Activated B cell treated with CpG ODN at 0.5 μM for 24 hours (primary cell): ENCODE data around the gene TTC17. TPM values are rescaled to one million over a fixed set of nuclear protein-coding genes. Genes with fewer than 3 reads are reported as not detected.

ENCODE experiments used
- ATAC-seq: fragments of 200-7000 bp; cut with Tn5 transposase; one replicate; pipeline ENCODE4 v1.10.0; 2021; ENCODE audit warnings: low read depth, mild to moderate bottlenecking, moderate library complexity
- CTCF ChIA-PET: fragments of 350-600 bp; sonication (Branson Sonifier 250); formaldehyde crosslinking; loops from one replicate; lab custom pipeline; 2021; ENCODE audit warnings: antibody characterized with exemption; lab: Charles Lee
- POLR2A ChIA-PET: fragments of 350-600 bp; sonication (Branson Sonifier 250); formaldehyde crosslinking; loops from one replicate; lab custom pipeline; 2021; ENCODE audit warnings: antibody characterized with exemption; lab: Charles Lee
- DNase-seq: peaks from one replicate; pipeline ENCODE4 v3.0.0; 2022
- H3K27ac Mint-ChIP-seq: one replicate; pipeline ENCODE4 v1.8.0; 2020; ENCODE audit warnings: mixed read lengths
- H3K27me3 Mint-ChIP-seq: one replicate; pipeline ENCODE4 v1.8.0; 2021; ENCODE audit warnings: mixed read lengths
- H3K36me3 Mint-ChIP-seq: one replicate; pipeline ENCODE4 v1.8.0; 2021; ENCODE audit warnings: low read depth, mixed read lengths
- H3K4me1 Mint-ChIP-seq: one replicate; pipeline ENCODE4 v1.8.0; 2021; ENCODE audit warnings: mixed read lengths
- H3K4me3 Mint-ChIP-seq: one replicate; pipeline ENCODE4 v1.8.0; 2020; ENCODE audit warnings: mild to moderate bottlenecking, mixed read lengths
- H3K9me3 Mint-ChIP-seq: one replicate; pipeline ENCODE4 v1.8.0; 2020; ENCODE audit warnings: mixed read lengths
- CTCF ChIP-seq: fragments of 200-600 bp; IDR thresholded peaks from one replicate; pipeline ENCODE4 v1.8.0; 2022; ENCODE audit warnings: antibody characterized with exemption, mild to moderate bottlenecking
- intact Hi-C: fragments of 100-400 bp; cut with micrococcal nuclease; formaldehyde crosslinking; loops from one replicate; pipeline ENCODE4 v1.15.1; 2024
- total RNA-seq: library from RNA; stranded (reverse); gene quantifications from 2 replicates; pipeline ENCODE4 v1.2.3, GENCODE V29; 2022

Gene TTC17
- total RNA-seq = 102 and 127 TPM in 2 replicates

DNA sequence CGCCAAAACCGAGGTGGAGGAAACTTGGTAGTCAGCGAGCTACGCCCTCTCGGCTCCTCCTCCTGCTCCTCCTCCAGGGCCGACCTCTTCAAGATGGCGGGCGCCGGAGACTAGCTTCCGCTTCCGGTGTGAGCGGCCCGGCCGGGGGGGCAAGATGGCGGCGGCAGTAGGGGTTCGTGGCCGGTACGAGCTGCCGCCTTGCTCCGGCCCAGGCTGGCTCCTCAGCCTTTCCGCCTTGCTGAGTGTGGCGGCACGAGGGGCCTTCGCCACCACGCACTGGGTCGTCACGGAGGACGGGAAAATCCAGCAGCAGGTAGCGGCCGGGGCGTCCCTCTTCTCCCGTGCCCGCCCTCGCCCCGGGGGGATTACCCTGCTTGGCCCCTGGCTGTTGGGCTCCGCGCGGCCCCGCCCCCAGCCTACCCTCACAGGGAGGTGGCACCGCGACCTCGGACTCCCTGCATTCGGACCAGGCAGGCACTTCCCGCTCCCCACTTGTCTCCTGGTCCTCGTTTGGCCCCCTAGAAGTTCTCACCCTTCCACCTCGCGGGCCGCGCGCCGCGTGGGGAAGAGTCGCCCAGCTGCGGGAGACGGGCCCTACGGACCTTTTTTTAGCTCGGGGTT lies at the start of gene TTC17:
Gene TTC17, plus strand, starts transcription at position 120 of the 621 bp plus-strand sequence. Its CDS starts 35 bp downstream, at position 155.
- POLR2A ChIA-PET = interaction anchor here (0.7 to 2.6 kb wide), 10 partner anchors 9 to 522 kb away, joined by 3 to 56 read pairs (median 4); partner anchors contain the start of genes ALKBH3, API5 and HSD17B12
- Mint-ChIP-seq H3K27me3 (no peaks in the 10 kb centered on the region), H3K9me3 (no peaks in the 10 kb centered on the region), H3K36me3 (peaks cover 21% of the 10 kb centered on the region), H3K4me3 (peak within 1 kb of the TSS; percentile 99), H3K27ac (peak within 1 kb of the TSS; percentile 99), H3K4me1 (peaks cover 38% of the 10 kb centered on the region)
- intact Hi-C loops = loop anchor here (1.0 to 5.0 kb wide), 9 partner anchors 8 to 1996 kb away; partner anchors contain the start of genes ACCS, ALKBH3 and HSD17B12
- DNase-seq (peak; percentile 93), ATAC-seq (peak; percentile 90)
- CTCF ChIA-PET = interaction anchor here (2.0 kb wide), 1 partner anchor 47 kb away, joined by 19 read pairs; the partner anchor contains the start of gene API5
- TF ChIP-seq CTCF = no peak

DNA sequence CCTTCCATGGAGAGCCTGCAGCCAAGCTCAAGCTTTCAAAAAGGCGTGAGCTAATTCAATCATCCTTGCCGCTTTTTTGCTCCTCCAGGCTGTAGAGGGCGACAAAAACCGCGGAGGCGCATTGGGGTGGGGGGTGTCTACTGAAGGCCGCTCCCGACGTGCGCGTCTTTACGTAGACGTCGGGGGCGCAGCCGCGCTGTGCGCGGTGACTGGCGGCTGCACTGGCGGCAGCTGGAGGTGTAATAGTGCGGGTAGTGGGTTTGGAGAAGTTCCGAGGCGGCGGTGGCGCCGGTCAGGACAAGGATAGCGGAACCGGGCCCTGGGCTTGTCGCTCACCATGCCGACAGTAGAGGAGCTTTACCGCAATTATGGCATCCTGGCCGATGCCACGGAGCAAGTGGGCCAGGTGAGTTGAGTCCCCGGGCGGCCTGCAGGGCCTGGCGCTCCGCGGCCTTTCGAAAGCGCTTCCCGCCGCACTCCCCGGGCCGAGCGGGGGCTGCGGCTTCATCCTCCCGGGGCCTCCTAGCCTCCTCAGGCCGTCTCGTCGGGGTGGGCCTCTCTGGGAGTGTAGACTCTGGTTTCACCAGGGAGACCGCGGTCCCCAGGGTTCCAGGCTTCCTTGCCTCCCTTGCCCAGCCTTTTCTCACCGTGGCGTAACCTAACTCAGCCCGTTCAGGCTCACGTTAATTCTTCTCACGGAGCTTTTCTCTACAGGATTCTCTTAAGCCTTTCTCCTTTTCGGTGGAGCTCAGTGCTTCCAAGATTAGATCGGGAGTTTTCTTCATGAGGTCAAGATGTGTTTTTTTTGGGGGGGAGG lies 46.7 kb upstream of the TTC17 start, which contains the start of gene API5:
Gene API5, plus strand, starts transcription at position 206 of the 817 bp plus-strand sequence. Its CDS starts 132 bp downstream, at position 338.
- peak; percentile 98 for ATAC-seq
- peak within 1 kb of the TSS; percentile 98 for H3K4me3 Mint-ChIP-seq
- H3K27ac Mint-ChIP-seq = peak within 1 kb of the TSS; percentile 89
- intact Hi-C loops = loop anchor here (1.0 to 10.0 kb wide), 7 partner anchors 19 to 1253 kb away; partner anchors contain the start of genes ACCS, ALKBH3, CD82 and HSD17B12
- H3K4me1 Mint-ChIP-seq = peaks cover 47% of the 10 kb centered on the region
- TF ChIP-seq CTCF = no peak
- CTCF ChIA-PET = interaction anchor here (0.7 to 2.2 kb wide), 10 partner anchors 10 to 569 kb away, joined by 3 to 19 read pairs (median 6); partner anchors contain the start of genes HSD17B12 and TTC17
- no peaks in the 10 kb centered on the region for H3K9me3 Mint-ChIP-seq
- POLR2A ChIA-PET = interaction anchor here (0.6 to 2.8 kb wide), 6 partner anchors 11 to 540 kb away, joined by 3 to 56 read pairs (median 4); partner anchors contain the start of genes HSD17B12 and TTC17
- peaks cover 14% of the 10 kb centered on the region for H3K36me3 Mint-ChIP-seq
- H3K27me3 Mint-ChIP-seq = no peaks in the 10 kb centered on the region
- peak; percentile 88 for DNase-seq

DNA sequence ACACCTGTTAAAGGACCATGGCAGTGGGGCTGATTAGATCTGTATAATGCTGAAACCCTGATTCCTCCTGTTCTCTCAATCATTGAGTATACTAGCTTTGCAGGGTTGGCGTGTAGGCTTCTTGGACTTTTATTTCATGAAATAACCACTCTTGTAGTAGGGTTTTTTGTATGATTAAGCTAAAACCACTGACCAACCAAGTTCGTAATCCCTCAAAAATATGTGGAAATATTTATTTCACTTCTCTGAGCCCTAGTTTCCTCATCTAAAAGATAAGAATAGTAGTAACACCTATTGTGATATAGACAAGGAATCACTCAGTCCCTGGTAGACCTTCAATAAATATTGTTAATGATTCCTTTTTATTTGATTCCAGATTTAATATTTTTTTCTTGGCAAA lies 42.8 kb upstream of the TTC17 start:
- no peak for ATAC-seq
- H3K36me3 Mint-ChIP-seq = peaks cover 41% of the 10 kb centered on the region
- no peaks in the 10 kb centered on the region for H3K27me3 Mint-ChIP-seq
- H3K9me3 Mint-ChIP-seq = no peaks in the 10 kb centered on the region
- CTCF ChIA-PET = no interaction called here
- intact Hi-C loops = loop anchor here (10.0 kb wide), 2 partner anchors 749 to 1249 kb away; partner anchors contain the start of genes ACCS and CD82
- POLR2A ChIA-PET = no interaction called here
- H3K4me1 Mint-ChIP-seq = peaks cover 48% of the 10 kb centered on the region
- H3K27ac Mint-ChIP-seq = no peak overlapping the region
- TF ChIP-seq CTCF = no peak
- DNase-seq = no peak
- H3K4me3 Mint-ChIP-seq = no peak overlapping the region

- POLR2A ChIA-PET = no interaction called here
- no peaks in the 10 kb centered on the region for H3K27me3 Mint-ChIP-seq
- no peak for TF ChIP-seq CTCF
- H3K36me3 Mint-ChIP-seq = peaks cover 46% of the 10 kb centered on the region
- no peak overlapping the region for H3K27ac Mint-ChIP-seq
- peaks cover 46% of the 10 kb centered on the region for H3K4me1 Mint-ChIP-seq
- no peaks in the 10 kb centered on the region for H3K9me3 Mint-ChIP-seq
- ATAC-seq (no peak), DNase-seq (no peak)
- intact Hi-C loops = loop anchor here (10.0 kb wide), 2 partner anchors 748 to 1248 kb away; partner anchors contain the start of genes ACCS and CD82
- CTCF ChIA-PET = no interaction called here
- no peak overlapping the region for H3K4me3 Mint-ChIP-seq
Measured at GRCh38 chr11:43316451-43316850, 42.3 kb upstream of the TTC17 start.
